Measurements from ENCODE around the gene TOX2. TPM values are rescaled to one million over a fixed set of nuclear protein-coding genes. Genes with fewer than 3 reads are reported as not detected.

Gene TOX2
- total RNA-seq, 1 experiment from 2014 or later: 117 TPM

GRCh38 chr20:43878776-43879175 is 35.9 kb upstream of the TOX2 start:
- POLR2A ChIA-PET (ENCODE audit: low non-redundant PET): no interaction called here
- TF ChIP-seq EZH2 (IDR thresholded peaks at IDR 0.05; ENCODE audit: borderline replicate concordance, low read depth, low read length, poor library complexity, severe bottlenecking): no peak
- TF ChIP-seq CTCF (conservative IDR thresholded peaks at IDR 0.05; ENCODE audit: low read depth, low read length): no peak

GRCh38 chr20:43893930-43894329 is 20.7 kb upstream of the TOX2 start:
- no peak for DNase-seq (ENCODE audit: low spot score)
- no TSS peak for BruUV-seq (replicated peaks)
- no peak overlapping the region for H3K27ac ChIP-seq (ENCODE audit: low read depth, low read length, poor library complexity, severe bottlenecking)
- CTCF ChIA-PET: no interaction called here
- no peaks in the 10 kb centered on the region for H3K36me3 ChIP-seq (ENCODE audit: insufficient read depth, low read length, poor library complexity, severe bottlenecking)
- no peak for TF ChIP-seq CTCF (conservative IDR thresholded peaks at IDR 0.05; ENCODE audit: low read depth, low read length)
- no peak for TF ChIP-seq EZH2 (IDR thresholded peaks at IDR 0.05; ENCODE audit: borderline replicate concordance, low read depth, low read length, poor library complexity, severe bottlenecking)
- intact Hi-C loops (cut with micrococcal nuclease; ENCODE audit: unreplicated experiment): no loop called here
- H3K4me3 ChIP-seq (ENCODE audit: low read depth, low read length, poor library complexity, severe bottlenecking): no peak overlapping the region
- H3K27me3 ChIP-seq (replicated peaks; ENCODE audit: insufficient read depth, low read depth, low read length, poor library complexity): no peaks in the 10 kb centered on the region
- no peaks in the 10 kb centered on the region for H3K4me1 ChIP-seq (ENCODE audit: insufficient read depth, low read length, poor library complexity, severe bottlenecking)
- peaks cover 3% of the 10 kb centered on the region for H3K9me3 ChIP-seq (ENCODE audit: low read depth, low read length, poor library complexity, severe bottlenecking)
- POLR2A ChIA-PET (ENCODE audit: low non-redundant PET): no interaction called here

More at GRCh38 chr20:43878776-43879175, 35.9 kb upstream of the TOX2 start:
- Histone ChIP-seq H3K4me3 (ENCODE audit: low read depth, low read length, poor library complexity, severe bottlenecking) (no peak overlapping the region), H3K27me3 (replicated peaks; ENCODE audit: insufficient read depth, low read depth, low read length, poor library complexity) (no peaks in the 10 kb centered on the region), H3K27ac (ENCODE audit: low read depth, low read length, poor library complexity, severe bottlenecking) (no peak overlapping the region), H3K36me3 (ENCODE audit: insufficient read depth, low read length, poor library complexity, severe bottlenecking) (no peaks in the 10 kb centered on the region), H3K4me1 (ENCODE audit: insufficient read depth, low read length, poor library complexity, severe bottlenecking) (no peaks in the 10 kb centered on the region), H3K9me3 (ENCODE audit: low read depth, low read length, poor library complexity, severe bottlenecking) (no peaks in the 10 kb centered on the region)
- BruUV-seq (replicated peaks): no TSS peak
- intact Hi-C loops (cut with micrococcal nuclease; ENCODE audit: unreplicated experiment): no loop called here
- CTCF ChIA-PET: no interaction called here
- DNase-seq (ENCODE audit: low spot score): no peak

GRCh38 chr20:43894491-43894890 is 20.2 kb upstream of the TOX2 start:
- intact Hi-C loops (cut with micrococcal nuclease; ENCODE audit: unreplicated experiment): no loop called here
- ChIA-PET CTCF (no interaction called here), POLR2A (ENCODE audit: low non-redundant PET) (no interaction called here)
- no peak for DNase-seq (ENCODE audit: low spot score)
- Histone ChIP-seq H3K4me3 (ENCODE audit: low read depth, low read length, poor library complexity, severe bottlenecking) (no peak overlapping the region), H3K27ac (ENCODE audit: low read depth, low read length, poor library complexity, severe bottlenecking) (no peak overlapping the region), H3K4me1 (ENCODE audit: insufficient read depth, low read length, poor library complexity, severe bottlenecking) (no peaks in the 10 kb centered on the region), H3K36me3 (ENCODE audit: insufficient read depth, low read length, poor library complexity, severe bottlenecking) (no peaks in the 10 kb centered on the region), H3K9me3 (ENCODE audit: low read depth, low read length, poor library complexity, severe bottlenecking) (no peaks in the 10 kb centered on the region), H3K27me3 (replicated peaks; ENCODE audit: insufficient read depth, low read depth, low read length, poor library complexity) (no peaks in the 10 kb centered on the region)
- no TSS peak for BruUV-seq (replicated peaks)
- TF ChIP-seq EZH2 (IDR thresholded peaks at IDR 0.05; ENCODE audit: borderline replicate concordance, low read depth, low read length, poor library complexity, severe bottlenecking) (no peak), CTCF (conservative IDR thresholded peaks at IDR 0.05; ENCODE audit: low read depth, low read length) (no peak)

All from A673 (cell line).